ENCODE data around the gene MEAK7.

The MEAK7 gene

DNA sequence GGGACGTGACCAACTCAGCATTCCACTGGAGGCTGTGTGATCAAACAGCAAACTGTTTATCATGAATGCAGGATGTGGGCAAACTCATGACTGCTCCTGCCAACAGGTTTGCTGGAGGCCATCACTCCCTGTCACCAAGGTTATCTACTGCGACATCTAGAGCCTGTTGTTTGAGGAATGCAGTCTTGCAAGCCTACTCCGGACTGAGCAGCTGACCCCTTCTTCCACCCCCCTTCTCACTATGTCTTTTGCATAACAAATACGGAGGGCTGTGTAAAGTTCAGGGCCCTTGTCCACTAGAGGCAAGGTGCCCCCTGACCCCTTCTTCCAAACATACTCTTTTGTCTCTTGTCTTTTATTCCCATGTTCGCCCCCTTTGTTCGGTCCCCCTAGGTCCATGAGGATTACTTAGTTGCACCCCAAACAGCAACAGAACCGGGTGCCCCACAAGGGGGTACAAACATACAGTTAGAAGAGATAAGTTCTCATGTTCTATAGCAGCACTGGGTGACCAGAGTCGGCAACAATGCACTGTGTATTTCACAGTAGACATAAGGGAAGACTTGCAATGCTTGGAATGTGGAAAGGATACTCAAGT, 28.7 kb downstream of the MEAK7 start:
- no peak overlapping the region for H3K4me3 ChIP-seq (ENCODE audit: low read depth, low read length)
- DNase-seq (ENCODE audit: low read depth) = no peak
- no peak for TF ChIP-seq CTCF (IDR thresholded peaks at IDR 0.05; ENCODE audit: low read depth, low read length, missing control alignments)
- in situ Hi-C loops (cut with HindIII; ENCODE audit: low sequenced_read_pairs) = no loop called here

- DNase-seq (ENCODE audit: low read depth) = no peak
- no peak for TF ChIP-seq CTCF (IDR thresholded peaks at IDR 0.05; ENCODE audit: low read depth, low read length, missing control alignments)
- H3K4me3 ChIP-seq (ENCODE audit: low read depth, low read length) = no peak overlapping the region
- in situ Hi-C loops (cut with HindIII; ENCODE audit: low sequenced_read_pairs) = no loop called here
These were observed 32.5 kb downstream of the MEAK7 start for GRCh38 chr16:84471966-84472365.

- no peak for DNase-seq (ENCODE audit: low read depth)
- no peak overlapping the region for H3K4me3 ChIP-seq (ENCODE audit: low read depth, low read length)
- in situ Hi-C loops (cut with HindIII; ENCODE audit: low sequenced_read_pairs) = no loop called here
These were observed 33.1 kb downstream of the MEAK7 start for GRCh38 chr16:84471316-84471715.

DNA sequence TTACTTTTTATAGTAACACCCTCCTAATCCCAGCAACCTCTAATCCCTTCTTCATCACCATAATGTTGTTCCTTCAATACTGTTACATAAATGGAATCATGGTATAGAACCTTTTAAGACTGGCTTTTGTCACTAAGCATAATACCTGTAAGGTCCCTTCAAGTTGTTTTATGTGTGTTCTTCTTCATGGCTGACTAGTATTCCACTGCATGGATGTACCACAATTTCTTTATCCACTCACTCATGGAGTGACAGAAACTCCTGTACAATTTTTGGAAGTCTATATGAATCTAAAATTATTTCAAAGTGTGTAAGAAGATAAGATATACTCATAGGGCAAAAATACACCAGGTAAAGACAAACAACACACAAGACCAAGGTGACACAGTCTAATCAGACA, 36.8 kb downstream of the MEAK7 start:
- in situ Hi-C loops (cut with HindIII; ENCODE audit: low sequenced_read_pairs) = loop anchor here (10.0 kb wide), 2 partner anchors 173 to 203 kb away; partner anchors contain the start of gene WFDC1
- DNase-seq (ENCODE audit: low read depth) = no peak
- H3K4me3 ChIP-seq (ENCODE audit: low read depth, low read length) = no peak overlapping the region

More at GRCh38 chr16:84471316-84471715, 33.1 kb downstream of the MEAK7 start:
- no peak for TF ChIP-seq CTCF (IDR thresholded peaks at IDR 0.05; ENCODE audit: low read depth, low read length, missing control alignments)

GRCh38 chr16:84467256-84467655, 37.2 kb downstream of the MEAK7 start:
- no peak for DNase-seq (ENCODE audit: low read depth)
- TF ChIP-seq CTCF (IDR thresholded peaks at IDR 0.05; ENCODE audit: low read depth, low read length, missing control alignments) = no peak
- no peak overlapping the region for H3K4me3 ChIP-seq (ENCODE audit: low read depth, low read length)
- in situ Hi-C loops (cut with HindIII; ENCODE audit: low sequenced_read_pairs) = loop anchor here (10.0 kb wide), 2 partner anchors 172 to 202 kb away; partner anchors contain the start of gene WFDC1

More for the DNA sequence above, 36.8 kb downstream of the MEAK7 start:
- TF ChIP-seq CTCF (IDR thresholded peaks at IDR 0.05; ENCODE audit: low read depth, low read length, missing control alignments) = no peak

- in situ Hi-C loops (cut with HindIII; ENCODE audit: low sequenced_read_pairs) = loop anchor here (10.0 kb wide), 2 partner anchors 172 to 202 kb away; partner anchors contain the start of gene WFDC1
- H3K4me3 ChIP-seq (ENCODE audit: low read depth, low read length) = no peak overlapping the region
- DNase-seq (ENCODE audit: low read depth) = no peak
- TF ChIP-seq CTCF (IDR thresholded peaks at IDR 0.05; ENCODE audit: low read depth, low read length, missing control alignments) = no peak
These were observed 37.8 kb downstream of the MEAK7 start for GRCh38 chr16:84466692-84467091.
